Cerebellar nuclear complex (tissue), 1 donor: ENCODE data around the gene CLIP1.
"Not testable (repeated sequence)": the region's sequence is repeated elsewhere in the genome, so short reads cannot be mapped to it uniquely, and the experiment has no call there.

ENCODE experiments used
- DNase-seq, 2 experiments: peaks; one replicate each; lab custom pipeline; 2025; lab: John Stamatoyannopoulos, UW

CLIP1 gene

GRCh38 chr12:122310626-122311333, 111.7 kb downstream of the CLIP1 start:
- DNase-seq, result no peak

- DNase-seq, result no peak
Measured at GRCh38 chr12:122309564-122310121, 112.8 kb downstream of the CLIP1 start.

- no peak for DNase-seq
Measured at GRCh38 chr12:122308811-122309210, 113.7 kb downstream of the CLIP1 start.

- DNase-seq, result no peak
Measured at GRCh38 chr12:122306407-122306806, 116.1 kb downstream of the CLIP1 start.

GRCh38 chr12:122304924-122305323, 117.5 kb downstream of the CLIP1 start:
- DNase-seq, result no peak

GRCh38 chr12:122303068-122303467, 119.4 kb downstream of the CLIP1 start:
- DNase-seq, result no peak

- DNase-seq, result no peak
Measured at GRCh38 chr12:122298071-122298748, 124.3 kb downstream of the CLIP1 start.

GRCh38 chr12:122297494-122297893, 125.0 kb downstream of the CLIP1 start:
- DNase-seq, result no peak

GRCh38 chr12:122295877-122296276, 126.6 kb downstream of the CLIP1 start:
- DNase-seq, result no peak

- DNase-seq, result no peak
Measured at GRCh38 chr12:122293081-122293480, 129.4 kb downstream of the CLIP1 start.

- DNase-seq, result no peak
Measured at GRCh38 chr12:122291431-122291830, 131.0 kb downstream of the CLIP1 start.

- DNase-seq, result no peak
Measured at GRCh38 chr12:122283680-122284079, 138.8 kb downstream of the CLIP1 start.

- DNase-seq, result no peak
Measured at GRCh38 chr12:122282061-122282460, 140.4 kb downstream of the CLIP1 start.

GRCh38 chr12:122276242-122276641, 146.2 kb downstream of the CLIP1 start:
- no peak for DNase-seq

- no peak for DNase-seq
Measured at GRCh38 chr12:122275459-122275858, 147.0 kb downstream of the CLIP1 start.

GRCh38 chr12:122266230-122266901, 156.1 kb downstream of the CLIP1 start, which contains the start of gene VPS33A:
TSS of gene VPS33A (minus strand) at chr12:122266494. CDS start at chr12:122266408, 86 bp downstream.
- DNase-seq, result peak; percentile 38 to 83

GRCh38 chr12:122265886-122266229, 156.6 kb downstream of the CLIP1 start:
- DNase-seq, result no peak

GRCh38 chr12:122265476-122265875, 157.0 kb downstream of the CLIP1 start:
- DNase-seq, result no peak

GRCh38 chr12:122260735-122261134, 161.7 kb downstream of the CLIP1 start:
- not testable (repeated sequence) for DNase-seq

- not testable (repeated sequence) for DNase-seq
Measured at GRCh38 chr12:122258939-122259338, 163.5 kb downstream of the CLIP1 start.

- not testable (repeated sequence) for DNase-seq
Measured at GRCh38 chr12:122258462-122258861, 164.0 kb downstream of the CLIP1 start.

- DNase-seq, result peak in 1 of 2 experiments; percentile 46
Measured at GRCh38 chr12:122250536-122250935, 171.9 kb downstream of the CLIP1 start.

GRCh38 chr12:122250047-122250446, 172.4 kb downstream of the CLIP1 start:
- peak in 1 of 2 experiments; percentile 71 for DNase-seq
